GM12874 (cell line): Measurements from ENCODE around the gene UBE2H.

Experiments
- TF ChIP-seq, protein P1 (sequence below): IDR thresholded peaks from 2 replicates; pipeline ENCODE4 v1.5.1; 2011; ENCODE audit warnings: low read depth, mild to moderate bottlenecking, control low read depth, low read length, moderate library complexity; ENCODE audit not compliant: insufficient read depth

The UBE2H gene

DNA sequence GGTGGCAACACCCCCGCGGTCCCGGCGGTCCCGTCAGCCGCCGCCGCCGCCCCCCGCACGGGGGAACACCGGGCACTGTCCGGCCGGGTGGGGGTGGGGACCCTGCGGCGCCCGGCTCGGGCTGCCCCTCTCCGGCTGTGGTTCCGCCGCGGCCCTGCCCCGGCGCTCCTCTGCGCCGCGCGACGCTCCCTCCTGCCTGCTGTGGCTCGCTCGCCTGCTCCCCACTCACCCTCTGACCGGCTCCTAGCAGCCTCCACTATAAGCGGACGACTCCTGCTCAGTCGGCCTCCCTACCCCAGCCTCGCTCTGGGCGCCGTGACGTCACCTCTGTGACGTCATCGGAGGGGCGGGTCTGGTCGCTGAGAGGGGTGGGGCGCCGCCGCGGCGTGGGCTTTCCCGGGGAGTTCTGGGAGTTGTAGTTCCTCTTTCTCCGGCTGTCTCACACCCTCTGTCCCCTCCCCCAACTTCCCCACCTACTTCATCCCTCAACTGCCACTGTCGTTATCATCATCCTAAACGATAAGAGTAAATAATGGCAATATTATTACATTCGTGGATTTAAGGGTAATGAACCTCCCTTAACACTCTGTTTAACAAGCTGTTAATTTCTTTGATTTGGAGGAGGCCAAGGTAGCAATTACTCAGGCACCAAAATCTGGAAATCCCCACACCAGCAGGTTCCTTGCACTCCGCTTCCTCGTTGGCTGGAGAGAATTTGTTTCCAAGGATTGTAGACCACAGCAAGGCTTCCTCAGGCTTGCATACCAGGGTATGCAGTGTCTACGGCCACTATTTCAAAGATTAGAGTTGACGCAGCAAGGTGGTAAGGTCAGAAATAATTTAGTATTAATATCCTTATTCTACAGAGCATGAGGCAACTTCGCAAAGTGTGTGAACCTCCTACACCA, at the start of gene UBE2H:
Gene UBE2H (minus strand): TSS at position 308 of the 908 bp plus-strand sequence. CDS start 405 bp downstream, outside the sequence.
- TF ChIP-seq, protein P1, sequence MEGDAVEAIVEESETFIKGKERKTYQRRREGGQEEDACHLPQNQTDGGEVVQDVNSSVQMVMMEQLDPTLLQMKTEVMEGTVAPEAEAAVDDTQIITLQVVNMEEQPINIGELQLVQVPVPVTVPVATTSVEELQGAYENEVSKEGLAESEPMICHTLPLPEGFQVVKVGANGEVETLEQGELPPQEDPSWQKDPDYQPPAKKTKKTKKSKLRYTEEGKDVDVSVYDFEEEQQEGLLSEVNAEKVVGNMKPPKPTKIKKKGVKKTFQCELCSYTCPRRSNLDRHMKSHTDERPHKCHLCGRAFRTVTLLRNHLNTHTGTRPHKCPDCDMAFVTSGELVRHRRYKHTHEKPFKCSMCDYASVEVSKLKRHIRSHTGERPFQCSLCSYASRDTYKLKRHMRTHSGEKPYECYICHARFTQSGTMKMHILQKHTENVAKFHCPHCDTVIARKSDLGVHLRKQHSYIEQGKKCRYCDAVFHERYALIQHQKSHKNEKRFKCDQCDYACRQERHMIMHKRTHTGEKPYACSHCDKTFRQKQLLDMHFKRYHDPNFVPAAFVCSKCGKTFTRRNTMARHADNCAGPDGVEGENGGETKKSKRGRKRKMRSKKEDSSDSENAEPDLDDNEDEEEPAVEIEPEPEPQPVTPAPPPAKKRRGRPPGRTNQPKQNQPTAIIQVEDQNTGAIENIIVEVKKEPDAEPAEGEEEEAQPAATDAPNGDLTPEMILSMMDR, result no peak

DNA sequence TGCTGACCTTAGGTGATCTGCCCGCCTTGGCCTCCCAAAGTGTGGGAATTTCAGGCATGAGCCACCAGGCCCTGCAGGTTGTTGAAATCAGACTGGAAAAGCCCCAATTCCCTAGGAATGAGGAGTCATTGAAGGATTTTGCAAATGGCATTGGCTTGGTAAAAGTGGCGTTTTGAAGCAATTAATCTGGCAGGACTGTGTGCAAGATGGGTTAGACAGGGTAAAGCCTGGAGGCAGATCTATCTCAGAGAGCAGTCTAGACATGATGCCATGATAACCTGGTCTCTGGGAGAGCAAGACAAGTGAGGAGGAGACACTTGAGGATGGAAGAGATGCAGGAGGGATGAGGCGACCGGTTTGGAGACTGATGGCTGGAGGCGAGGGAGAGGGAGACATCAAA, 45.7 kb upstream of the UBE2H start:
- TF ChIP-seq, protein P1, result no peak

DNA sequence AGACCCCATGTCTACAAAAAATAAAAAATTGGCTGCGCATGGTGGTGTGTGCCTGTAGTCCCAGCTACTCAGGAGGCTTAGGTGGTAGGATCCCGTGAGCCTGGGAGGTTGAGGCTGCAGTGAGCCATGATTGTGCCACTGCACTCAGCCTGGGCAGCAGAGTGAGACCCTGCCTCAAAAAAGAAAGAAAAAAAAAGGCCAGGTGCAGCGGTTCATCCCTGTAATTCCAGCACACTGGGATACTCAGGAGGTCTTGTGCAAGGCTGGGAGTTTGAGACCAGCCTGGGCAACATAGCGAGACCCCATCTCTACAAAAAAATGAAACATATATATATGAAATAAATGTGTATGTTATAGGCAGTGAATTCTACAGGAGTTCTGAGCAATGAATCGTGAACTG, 44.5 kb upstream of the UBE2H start:
- TF ChIP-seq, protein P1, result no peak

DNA sequence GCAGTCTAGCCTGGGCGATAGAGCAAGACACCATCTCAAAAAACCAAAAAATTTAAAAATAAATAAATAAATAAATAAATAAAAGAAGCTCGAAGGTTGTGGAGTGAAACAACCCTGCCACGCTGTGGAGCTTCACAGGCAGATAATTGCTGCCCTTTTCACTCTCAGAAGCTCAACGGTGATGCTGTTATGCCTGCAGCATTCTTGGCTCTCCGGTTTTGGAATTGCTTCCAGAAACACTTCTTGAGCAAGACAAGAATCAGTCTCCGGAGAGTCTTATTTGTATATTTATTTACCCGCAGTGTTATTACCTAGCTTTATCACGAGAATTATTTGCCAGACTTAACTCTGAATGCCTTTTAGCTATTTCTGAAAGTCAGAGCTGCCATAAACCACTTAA, 40.5 kb upstream of the UBE2H start:
- TF ChIP-seq, protein P1, result no peak

DNA sequence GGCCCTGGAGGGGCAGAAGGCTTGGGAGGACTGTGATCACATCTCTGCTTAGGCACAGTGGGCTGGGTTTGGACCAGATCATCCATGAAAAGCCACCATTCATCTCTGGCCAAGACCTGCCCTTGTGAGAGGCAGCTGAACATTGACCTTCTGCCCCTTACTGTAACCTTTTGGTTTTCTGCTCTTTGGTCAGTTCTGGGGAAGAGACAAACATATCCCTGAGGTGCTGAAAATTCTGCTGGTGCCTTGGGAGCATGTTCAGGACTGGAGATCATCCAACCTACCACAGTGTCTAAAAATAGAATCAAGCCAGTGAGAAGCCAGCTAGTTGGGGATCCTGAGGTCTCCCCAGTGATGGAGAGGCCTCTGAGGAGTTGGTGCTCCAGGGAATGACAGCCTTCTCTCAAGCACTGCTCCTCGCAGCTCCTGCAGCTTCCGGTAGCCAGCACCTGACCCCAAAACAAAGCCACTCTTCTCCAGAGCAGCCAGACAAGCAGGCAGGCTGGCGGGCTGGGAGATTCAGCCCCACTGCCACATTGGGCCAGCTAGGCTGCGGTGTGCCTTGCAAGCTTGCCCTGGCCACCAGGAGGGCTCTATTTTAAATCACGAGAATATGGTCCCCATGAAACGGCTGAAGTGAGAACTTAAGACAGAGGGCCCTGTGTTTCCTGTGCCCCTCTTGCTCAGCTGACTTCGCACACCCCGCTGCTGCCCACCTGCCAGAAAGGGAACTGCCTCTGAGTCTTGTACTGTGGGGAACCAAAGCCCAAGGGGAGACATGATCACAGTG, 37.8 kb upstream of the UBE2H start:
- TF ChIP-seq, protein P1, result no peak

DNA sequence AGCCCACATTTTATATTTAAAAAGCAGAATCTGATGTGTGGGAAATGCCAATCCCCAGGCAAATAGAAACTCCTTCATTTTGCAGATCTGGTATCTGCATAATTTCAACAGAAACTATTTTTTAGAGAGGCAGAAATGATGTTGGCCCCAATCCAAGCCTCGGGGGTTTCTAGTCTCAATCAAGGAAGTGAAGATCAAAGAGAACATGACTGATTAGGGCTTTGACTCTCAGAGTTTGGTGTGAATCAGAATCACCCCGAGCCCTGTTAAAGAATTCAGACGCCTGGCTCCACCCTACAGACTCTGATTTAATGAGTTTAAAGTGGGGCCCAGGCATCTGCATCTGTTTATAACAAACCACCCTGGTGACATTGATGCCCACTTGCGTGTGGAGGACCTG, 36.7 kb upstream of the UBE2H start:
- TF ChIP-seq, protein P1, result no peak

DNA sequence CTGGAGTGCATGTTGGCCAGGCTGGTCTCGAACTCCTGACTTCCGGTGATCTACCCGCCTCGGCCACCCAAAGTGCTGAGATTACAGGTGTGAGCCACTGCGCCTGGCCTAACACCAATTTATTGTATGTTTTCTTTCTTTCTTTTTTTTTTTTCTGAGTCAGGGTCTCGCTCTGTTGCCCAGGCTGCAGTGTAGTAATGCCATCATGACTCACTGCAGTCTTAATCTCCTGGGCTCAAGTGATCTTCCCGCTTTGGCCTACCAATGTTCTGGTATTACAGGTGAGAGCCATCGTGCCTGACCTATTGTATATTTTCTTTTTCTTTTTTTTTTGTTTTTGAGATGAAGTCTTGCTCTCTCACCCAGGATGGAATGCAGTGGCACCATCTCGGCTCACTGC, 33.8 kb upstream of the UBE2H start:
- TF ChIP-seq, protein P1, result no peak
